GM19452 (cell line): Measurements from ENCODE around the gene DMD.

Experiments used
- ATAC-seq: cut with Tn5 transposase; IDR thresholded peaks from one replicate; pipeline ENCODE4 v1.9.1; 2021; ENCODE audit not compliant: unreplicated experiment

DMD gene

DNA sequence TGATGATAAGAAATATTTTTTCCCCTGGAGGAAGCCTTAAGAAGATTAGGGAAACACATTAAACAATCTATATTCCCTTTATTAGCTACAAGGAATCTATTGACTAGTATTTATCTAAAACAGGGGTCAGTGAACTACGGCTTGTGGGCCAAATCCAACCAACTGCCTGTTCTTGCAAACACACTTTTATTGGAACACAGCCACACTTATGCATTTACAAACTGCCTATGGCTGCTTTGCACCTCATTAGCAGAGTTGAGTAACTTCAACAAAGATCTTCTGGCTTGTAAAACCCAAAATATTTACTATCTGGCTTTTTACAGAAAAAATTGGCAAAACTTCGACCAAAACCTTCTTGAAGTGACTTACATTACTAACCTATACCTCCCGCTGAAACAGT lies 1405.6 kb downstream of the DMD start:
- no peak for ATAC-seq

DNA sequence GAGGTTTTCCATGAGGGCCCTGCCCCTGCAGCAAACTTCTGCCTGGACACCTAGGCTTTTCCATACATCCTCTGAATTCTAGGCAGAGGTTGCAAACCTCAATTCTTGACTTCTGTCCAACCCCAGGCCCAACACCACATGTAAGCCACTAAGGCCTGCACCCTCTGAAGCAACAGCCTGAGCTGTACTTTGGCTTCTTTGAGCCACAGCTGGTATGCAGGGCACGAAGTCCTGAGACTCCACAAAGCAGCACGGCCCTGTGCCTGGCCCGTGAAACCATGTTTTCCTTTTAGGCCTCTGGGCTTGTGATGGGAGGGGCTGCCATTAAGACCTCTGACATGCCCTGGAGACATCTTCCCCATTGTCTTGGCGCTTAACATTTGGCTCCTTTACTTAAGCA lies 1411.1 kb downstream of the DMD start:
- no peak for ATAC-seq

DNA sequence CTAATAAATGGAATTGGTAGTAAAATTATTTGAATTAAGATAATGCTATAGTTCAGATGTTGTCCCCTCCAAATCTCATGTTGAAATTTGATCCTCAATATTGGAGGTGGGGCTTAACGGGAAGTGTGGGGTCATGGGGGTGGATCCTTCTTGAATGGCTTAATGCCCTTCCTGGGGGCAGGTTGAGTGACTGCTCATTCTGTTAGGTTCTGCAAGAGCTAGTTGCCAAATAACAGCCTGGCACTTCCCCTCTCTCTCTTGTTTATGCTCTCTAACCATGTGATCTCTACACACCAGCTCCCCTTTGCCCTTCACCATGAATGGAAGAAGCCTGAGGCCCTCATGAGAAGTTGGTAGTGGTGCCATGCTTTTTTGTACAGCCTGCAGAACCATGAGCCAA lies 1414.7 kb downstream of the DMD start:
- ATAC-seq: no peak

DNA sequence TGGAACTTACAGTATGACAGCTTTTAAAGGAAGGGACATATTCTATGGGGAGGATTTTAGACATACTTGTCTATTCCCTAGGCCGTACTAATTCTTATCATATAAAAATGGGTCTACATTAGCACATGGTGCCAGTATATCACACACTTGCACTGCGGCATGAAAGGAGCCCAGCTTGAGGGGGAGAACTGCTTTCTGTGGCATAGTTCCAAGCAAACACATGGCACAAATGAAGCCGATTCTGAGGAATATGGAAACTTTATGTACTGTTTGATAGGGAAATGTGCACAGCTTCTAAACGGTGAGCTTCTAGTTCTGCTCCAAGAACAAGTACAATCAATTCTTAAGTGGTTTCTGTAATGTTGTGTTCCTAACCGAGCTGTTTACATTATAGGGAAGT lies 1463.9 kb downstream of the DMD start:
- no peak for ATAC-seq

DNA sequence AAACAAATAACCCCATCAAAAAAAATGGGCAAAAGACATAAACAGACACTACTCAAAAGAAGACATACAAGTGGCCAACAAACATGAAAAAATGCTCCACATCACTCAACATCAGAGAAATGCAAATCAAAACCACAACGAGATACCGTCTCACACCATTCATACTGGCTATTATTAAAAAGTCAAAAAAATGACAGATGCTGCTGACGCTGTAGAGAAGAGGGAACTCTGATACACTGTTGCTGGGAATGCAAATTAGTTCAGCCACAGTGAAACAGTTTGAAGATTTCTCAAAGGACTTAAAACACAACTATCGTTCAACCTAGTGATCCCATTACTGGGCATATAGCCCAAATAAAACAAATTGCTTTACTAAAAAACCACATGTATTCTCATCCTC lies 1468.3 kb downstream of the DMD start:
- ATAC-seq: no peak

DNA sequence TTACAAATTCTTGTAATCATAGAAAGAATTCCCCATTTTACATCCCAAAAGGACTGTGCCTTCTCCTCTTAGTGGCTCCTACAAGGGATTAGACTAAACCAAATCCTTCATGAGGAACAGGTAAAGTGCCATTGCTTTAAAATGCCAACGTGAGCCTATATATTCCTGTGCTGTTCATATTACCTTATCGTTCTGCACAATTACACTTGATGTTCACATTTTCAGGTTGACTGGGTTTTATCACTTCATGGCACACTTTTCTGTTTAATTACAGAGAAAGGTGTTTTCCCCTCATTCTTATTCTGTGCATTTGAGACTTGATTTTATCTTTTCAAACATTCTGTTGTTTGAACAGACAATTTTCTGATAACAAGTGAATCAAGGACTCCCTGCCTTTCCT lies 1493.9 kb downstream of the DMD start:
- no peak for ATAC-seq

DNA sequence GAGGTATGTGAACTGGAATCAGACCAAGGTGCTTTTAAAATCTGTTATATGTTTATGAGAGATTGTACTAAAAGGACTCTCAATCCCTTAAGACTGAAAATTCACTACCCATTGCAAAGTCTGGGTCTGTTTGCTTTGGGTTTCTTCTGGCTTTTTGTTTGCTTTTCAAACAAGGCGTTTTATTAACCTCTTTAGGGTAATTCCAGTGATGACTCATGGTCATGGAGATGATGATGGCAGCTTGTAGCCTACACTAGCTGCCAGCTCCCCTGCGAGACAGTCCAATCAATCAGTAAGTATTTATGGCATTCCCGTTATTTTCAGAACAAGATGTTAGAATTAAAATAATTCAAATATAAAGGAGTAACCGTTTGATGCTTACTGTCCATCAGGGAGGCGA lies 1495.7 kb downstream of the DMD start:
- ATAC-seq: no peak

DNA sequence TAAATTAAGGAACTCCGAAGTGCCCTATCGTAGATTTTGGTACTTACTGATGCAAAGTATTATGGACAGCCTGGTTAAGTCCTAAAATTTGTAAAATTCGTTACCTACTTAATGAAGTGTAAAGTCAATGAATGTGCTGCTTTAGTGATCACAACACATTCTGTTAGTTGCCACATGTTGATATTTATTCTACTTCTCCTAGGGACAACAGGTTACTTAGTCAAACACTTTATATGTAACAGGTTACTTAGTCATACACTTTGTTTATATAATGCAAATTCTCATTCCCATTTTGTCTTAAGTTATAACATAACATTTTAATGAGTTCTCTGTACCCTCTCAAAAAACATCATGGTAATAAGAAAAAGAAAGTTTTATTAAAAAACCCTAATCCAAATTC lies 1496.6 kb downstream of the DMD start:
- ATAC-seq: no peak

DNA sequence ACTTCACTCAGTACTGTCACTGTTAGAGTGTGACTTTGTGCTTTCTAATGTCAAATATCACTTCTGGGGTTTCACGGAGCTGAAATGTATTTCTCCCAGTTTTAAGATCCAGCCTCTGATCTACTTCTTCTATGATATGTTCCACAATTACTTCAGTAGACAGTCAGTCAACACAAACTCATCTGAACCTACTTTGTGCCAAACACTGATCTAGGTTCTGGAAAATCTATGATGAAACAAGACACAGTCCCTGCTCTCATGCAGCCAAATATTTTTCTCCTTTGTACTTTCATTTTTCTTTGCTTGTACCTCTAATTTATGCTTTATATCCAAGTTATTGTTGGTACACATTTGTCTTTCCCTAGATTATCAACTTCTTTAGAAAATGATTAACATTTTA lies 1498.2 kb downstream of the DMD start:
- no peak for ATAC-seq

DNA sequence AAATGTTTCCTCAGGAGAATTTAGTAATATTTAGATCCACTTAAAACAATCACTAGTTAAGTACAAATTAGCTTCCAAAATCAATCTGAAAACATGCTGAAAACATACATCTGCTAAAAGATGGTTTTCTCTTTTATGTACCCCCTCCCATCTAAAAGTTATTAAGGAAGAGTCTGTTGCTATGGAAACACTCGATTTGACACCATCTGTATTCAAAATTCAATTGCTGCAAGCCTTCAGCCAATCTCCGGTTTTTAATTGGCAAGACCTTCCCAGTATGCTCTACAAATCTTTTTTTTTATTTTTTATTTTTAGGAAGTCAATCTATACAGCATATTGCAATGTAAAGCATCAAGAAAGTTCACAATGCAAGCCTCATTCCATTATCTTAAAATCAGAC lies 1500.2 kb downstream of the DMD start:
- no peak for ATAC-seq

DNA sequence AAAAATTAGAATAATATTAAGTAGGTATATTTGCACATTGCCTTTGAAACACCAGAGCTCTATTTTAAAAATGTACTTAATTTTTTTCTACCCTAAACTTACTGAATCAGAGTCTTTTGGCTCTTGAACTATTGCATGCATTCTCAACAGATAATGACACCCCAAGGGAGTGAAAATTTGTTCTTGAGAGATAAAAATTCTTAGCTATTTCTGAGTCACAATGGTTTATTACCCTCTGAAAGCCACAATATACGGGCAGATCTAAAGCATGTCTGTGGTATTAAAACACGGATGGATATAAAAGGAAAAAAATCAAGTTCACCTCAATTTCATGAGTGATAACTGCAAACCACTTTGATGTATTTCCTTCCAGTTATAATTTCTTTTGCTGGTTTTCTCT lies 1503.2 kb downstream of the DMD start:
- no peak for ATAC-seq

DNA sequence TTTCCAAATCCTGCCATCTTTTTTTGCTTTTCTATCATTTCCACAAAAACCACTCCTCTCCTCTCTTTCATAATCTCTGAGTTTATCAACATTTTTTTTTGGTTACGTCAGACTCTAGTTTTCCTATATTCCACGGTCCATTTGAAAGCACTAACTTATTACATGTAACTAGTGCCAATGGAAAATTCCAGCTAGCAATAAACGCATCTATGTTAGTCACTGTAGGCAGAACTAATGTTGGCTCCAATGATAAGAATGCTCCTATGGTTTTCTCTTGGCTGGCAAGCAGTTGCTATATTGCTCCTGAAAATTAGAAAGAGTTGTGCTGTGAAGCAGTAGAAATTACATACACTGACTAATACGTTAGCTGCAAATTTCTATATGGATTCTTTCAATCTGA lies 1504.9 kb downstream of the DMD start:
- ATAC-seq: no peak

DNA sequence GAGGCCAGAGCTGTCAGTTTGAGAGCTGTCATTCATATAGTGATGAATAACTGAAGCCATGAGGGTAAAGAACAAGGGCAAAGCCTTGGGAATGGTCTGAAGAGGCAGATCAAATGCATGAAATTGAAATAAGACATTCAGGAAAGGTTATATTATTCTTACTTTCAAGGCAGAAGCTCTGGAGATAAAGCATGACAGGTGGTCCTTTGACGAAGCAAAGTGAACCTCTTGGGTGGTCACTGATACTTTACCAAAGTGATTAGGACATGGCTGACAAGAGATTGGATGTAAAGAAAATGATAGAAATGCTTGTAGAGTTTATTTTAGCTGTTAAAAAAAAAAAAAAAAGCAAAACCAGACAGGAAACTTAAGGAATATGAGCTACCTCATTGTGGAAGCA lies 1505.5 kb downstream of the DMD start:
- no peak for ATAC-seq

DNA sequence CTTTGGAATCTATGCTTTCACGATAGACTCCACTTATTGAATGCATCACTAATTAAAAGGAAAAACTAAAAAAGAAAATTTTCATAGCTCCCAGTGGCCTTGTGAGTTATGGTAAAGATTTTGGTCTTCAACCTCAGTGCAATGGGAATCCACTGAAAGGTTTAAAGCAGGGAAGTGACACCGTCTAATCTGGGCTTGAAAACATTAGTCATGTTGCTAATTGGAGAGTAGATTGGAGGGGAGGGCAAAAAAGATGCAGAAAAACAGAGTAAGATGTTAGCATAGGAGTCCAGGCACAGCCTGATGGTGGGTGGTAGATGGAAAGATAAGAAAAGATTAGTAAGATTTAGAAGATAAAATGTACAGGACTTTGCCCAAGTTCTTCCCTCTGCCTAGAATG lies 1506.4 kb downstream of the DMD start:
- ATAC-seq: no peak

DNA sequence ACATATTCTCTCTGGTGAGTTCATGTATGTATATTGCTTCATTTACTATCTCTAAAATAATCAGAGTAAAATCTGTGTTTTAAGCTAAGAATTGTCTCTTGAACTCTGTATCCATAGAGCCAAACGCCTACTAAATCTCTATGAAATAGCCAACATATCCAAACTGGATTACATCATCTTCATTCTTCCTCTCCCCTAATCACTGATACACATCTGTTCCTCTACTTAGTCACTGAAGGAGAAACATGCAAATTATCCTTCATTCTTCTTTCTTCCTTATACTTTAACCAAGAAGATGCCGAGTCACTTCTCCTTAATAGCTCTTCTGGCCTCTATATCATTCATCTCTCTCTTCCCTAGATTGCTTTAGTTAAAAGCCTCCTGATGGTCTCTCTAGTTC lies 1509.1 kb downstream of the DMD start:
- ATAC-seq: no peak

DNA sequence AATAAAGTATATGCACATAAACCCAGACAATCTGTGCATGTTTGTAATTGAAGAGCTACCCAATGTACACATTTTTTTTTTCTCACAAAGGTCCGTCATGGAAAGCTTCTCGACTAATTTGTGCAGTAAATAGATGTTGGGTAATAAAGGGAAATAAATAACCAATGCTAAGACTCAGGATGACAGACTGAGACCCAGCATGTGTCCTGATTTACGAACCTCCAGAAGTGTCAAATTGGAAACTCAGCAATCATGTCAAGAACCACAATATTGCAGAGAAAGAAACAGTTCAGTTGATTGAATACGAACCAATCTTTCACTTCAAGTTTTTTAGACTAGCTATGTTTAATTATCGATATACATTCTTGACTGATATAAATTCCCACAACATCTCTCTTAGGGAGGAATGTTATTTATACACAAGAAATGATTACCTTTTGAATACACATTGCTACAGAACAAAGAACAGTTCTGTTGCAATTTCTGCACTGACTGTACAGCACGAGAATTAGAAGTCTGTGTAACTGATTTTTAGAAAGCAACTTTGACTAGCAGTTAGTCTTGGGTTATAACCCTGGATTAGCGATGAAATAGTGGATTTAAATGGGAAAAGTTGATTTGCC lies 1513.9 kb downstream of the DMD start:
- ATAC-seq: no peak

DNA sequence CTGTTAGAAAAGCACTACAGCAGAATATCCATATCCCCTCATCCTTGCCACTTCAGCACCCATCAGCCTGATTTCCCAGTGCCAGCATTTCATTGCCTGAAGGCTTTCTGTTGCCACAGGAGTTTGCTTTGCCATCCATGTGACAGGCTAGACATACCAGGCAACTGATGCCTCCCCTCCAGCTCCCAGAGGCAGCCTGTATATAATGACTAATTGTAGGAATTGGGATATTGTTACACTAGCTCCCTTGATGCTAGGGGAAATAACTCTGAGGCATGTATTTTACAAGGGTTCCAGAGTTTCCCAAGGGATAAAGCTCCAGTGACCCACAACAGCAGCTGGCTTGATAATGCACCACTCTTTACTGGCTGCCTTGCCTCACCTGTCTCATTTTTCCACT lies 1531.5 kb downstream of the DMD start:
- no peak for ATAC-seq

DNA sequence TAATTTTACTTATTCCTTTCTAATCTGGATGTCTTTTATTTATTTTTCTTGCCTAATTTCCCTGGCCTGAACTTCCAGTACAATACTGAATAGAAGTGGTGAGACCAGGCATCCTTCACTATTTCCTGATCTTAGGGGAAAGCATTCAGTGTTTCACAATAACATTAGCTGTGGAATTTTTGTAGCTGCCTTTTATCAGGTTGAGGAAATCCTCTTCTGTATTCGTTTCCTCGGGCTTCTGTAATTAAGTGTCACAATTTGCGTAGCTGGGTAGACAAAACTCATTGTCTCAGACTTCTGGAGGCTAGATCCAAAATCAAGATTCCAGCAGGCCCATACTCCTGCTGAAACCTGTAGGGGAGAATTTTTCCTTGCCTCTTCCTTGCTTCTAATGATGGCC lies 1541.1 kb downstream of the DMD start:
- ATAC-seq: no peak

DNA sequence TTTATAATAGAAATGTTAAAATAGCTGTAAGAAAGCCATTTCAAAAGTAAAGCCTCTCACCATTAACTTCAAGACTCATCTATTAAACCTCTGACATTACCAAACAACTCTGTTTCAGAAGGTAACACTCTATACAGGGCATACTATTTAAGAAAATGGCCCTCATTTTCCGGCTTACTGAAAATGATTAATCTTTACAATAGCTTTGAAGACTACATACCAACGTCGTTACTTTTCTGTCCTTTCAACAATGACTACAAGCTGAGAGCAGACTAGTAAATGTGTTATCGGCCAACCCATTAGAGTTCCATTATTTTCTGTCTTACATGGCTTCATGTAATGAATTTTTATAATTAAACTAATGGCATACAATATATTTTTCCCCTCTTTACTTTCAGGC lies 1545.9 kb downstream of the DMD start:
- ATAC-seq: no peak

DNA sequence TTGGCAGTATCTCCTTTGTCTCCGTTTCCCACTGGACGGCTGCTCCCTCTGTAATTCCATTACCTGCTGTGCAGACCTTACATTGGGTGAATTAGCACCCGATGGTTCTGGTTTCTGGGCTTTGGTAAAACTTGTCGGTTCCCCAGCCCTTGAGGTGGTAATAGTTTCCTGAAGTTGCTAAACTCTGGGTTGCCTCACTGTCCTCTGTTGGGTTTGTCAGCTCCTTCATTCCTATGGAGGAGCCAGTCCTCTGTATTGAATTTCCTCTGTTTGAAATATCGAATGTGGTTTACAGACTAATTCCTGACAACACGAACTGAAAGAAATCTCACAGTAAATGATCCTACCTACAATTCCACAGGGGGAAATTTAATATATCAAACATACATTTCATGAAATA lies 1548.2 kb downstream of the DMD start:
- ATAC-seq: no peak

DNA sequence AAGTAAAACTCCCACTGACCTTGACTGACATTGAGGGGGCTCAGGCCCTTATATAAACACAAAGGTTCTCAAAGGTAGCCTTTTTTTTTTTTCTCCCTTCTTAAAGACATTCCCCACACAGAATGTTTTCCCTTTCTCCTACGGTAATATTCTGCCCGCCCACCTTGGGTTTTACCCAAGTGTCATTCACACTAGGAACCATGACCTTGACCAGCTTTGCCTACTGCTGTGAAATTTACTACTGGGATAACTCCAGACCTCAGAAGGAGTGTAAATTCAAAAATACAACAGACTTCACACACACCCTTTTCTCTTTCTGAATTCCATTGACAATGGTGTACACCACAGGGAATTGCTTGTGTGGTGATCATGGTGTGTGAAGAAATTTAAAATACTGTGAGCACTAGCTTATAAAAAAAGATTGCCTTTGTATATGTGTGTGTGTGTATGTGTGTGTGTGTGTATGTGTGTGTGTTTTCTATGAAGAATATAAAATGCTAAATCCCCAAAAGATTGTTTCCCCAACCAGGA lies 1550.0 kb downstream of the DMD start:
- no peak for ATAC-seq

DNA sequence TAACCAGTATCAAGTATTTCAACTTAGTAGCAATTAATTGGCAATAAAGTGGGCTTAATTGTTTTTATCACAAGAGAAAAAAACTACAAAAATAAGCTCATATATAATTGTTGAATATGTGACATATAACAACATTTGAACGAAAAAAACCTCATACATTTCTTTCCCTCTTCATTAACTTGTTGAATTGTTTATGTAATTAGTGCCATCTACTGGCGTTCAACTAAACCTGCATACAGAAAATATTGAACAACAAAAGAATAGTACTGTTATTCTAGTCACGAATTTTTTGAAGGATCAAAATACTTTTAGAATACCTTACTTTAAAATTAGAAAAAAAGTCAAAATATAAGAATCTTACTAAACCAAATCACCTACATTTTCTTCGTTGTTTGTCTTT lies 1553.0 kb downstream of the DMD start:
- no peak for ATAC-seq

DNA sequence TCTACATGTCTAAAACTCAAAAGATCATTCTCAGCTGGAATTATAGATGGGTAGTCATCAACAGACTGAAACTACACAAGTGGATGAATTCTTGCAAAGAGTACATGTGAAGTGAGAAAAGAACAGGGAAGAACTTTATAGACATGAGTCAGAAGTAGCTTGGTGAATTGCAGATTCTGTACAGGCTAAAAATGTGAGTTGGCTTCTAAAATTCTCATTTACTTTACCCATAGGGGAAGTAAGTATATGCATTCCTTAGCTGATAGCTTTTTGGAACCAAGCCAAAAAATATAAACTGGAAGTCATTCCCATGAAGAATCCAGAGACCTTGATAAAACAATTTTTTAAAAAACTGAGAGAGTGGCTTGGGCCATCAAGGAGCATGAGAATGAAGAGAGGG lies 1555.3 kb downstream of the DMD start:
- no peak for ATAC-seq

DNA sequence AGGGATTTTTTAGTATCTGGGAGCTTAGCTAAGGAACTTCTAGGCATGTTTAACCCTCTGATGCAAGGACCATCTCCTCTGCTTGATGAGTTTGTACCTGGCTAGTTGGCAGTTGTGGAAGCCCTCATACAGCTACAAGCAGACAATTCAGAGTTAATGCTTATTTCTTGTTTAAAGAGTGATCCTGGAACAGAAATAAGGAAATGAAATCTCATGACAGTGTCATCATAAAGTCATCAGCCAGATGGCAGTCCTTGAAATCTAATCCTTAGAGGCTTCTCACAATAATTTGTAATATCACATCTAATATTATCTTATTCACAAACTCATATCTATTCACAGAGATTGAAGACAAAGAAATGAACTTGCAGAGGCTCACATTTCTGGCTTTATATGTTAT lies 1557.9 kb downstream of the DMD start:
- ATAC-seq: no peak
